OCI-LY1 (cell line): ENCODE measurements around the gene DPP9.

Experiments used
- EZH2 ChIP-seq: fragments of 200-600 bp; sonication (generic), shearing (Covaris generic); IDR thresholded peaks from 2 replicates; pipeline ENCODE4 v1.8.0; 2017; ENCODE audit warnings: borderline replicate concordance, mixed run types, mild to moderate bottlenecking, antibody characterized with exemption, low read length, moderate library complexity, mixed read lengths
- TF ChIP-seq, protein P1 (sequence below): fragments of 200-600 bp; sonication (generic), shearing (Covaris generic); IDR thresholded peaks from 2 replicates; pipeline ENCODE4 v1.5.1; 2017; ENCODE audit warnings: mild to moderate bottlenecking, antibody characterized with exemption, low read length, moderate library complexity, mixed read lengths

DNA sequence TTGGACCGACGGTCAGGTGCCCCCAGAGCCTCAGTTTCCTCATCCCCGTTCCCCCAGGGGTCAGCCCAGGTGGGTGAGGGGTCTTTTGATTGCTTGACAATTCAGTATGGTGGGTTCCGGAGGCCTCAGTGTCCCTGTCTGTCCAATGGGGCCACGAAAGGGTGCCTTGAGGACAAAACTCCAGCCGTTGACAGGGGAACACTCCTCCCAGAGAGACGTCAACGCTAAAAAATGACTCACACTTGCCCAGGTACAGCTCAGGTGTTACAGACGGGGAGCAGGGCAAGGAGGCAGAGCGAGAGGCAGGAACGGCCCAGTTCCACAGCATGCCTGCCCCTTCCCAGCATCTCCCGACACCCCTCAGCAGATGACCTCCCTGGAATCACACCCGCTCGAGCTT lies 82.5 kb downstream of the DPP9 start:
- TF ChIP-seq, protein P1, sequence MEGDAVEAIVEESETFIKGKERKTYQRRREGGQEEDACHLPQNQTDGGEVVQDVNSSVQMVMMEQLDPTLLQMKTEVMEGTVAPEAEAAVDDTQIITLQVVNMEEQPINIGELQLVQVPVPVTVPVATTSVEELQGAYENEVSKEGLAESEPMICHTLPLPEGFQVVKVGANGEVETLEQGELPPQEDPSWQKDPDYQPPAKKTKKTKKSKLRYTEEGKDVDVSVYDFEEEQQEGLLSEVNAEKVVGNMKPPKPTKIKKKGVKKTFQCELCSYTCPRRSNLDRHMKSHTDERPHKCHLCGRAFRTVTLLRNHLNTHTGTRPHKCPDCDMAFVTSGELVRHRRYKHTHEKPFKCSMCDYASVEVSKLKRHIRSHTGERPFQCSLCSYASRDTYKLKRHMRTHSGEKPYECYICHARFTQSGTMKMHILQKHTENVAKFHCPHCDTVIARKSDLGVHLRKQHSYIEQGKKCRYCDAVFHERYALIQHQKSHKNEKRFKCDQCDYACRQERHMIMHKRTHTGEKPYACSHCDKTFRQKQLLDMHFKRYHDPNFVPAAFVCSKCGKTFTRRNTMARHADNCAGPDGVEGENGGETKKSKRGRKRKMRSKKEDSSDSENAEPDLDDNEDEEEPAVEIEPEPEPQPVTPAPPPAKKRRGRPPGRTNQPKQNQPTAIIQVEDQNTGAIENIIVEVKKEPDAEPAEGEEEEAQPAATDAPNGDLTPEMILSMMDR, result no peak
- TF ChIP-seq EZH2, result no peak
